ENCODE data around the gene RYR2. TPM values are rescaled to one million over a fixed set of nuclear protein-coding genes. Genes with fewer than 3 reads are reported as not detected.

The RYR2 gene
- polyA plus RNA-seq, 3 donors, result 1.2 to 1.4 (median 1.3) TPM

DNA sequence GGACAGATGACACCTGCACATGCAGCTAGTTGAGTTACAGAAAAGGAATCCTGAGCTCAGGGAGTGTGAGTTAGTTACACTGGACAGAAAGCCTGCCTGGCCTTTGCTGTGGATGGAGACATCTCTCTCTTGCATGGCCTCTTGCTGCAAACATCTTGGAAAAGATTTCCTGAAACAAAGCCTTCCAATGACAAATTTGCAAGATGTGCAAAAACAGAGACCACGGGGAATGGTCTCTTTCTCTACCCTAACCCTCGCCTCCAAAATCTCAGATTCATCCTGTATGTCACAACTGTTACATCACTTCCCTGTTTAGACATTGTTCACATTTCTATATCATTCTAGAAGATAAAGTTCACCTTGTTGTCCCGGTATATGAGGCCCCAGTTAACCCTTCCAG lies 415.6 kb downstream of the RYR2 start:
- no peak for DNase-seq (ENCODE audit: extremely low read depth in 1 of 11, low read depth in 9 of 11, low spot score in 4 of 11)

DNA sequence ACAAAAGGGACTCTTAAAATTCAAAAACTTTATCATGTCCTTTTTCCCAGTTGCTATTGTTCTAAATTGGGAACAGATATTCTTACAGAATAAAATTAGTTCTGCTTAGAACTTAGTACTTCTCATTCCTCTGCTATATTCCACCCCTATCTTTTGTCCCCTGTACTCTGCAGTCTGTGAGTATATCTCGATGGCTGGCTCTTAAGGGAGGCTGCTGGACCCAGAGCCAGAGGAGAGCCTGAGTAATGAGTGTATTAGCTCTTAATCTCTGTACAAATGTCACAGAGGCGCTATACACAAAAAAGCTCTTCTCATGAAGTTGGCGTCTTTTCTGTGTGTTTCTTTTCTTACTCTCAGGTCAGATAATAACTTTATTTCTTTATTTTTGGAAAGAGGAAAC lies 425.3 kb downstream of the RYR2 start:
- DNase-seq (ENCODE audit: extremely low read depth in 1 of 11, low read depth in 9 of 11, low spot score in 4 of 11), result no peak

DNA sequence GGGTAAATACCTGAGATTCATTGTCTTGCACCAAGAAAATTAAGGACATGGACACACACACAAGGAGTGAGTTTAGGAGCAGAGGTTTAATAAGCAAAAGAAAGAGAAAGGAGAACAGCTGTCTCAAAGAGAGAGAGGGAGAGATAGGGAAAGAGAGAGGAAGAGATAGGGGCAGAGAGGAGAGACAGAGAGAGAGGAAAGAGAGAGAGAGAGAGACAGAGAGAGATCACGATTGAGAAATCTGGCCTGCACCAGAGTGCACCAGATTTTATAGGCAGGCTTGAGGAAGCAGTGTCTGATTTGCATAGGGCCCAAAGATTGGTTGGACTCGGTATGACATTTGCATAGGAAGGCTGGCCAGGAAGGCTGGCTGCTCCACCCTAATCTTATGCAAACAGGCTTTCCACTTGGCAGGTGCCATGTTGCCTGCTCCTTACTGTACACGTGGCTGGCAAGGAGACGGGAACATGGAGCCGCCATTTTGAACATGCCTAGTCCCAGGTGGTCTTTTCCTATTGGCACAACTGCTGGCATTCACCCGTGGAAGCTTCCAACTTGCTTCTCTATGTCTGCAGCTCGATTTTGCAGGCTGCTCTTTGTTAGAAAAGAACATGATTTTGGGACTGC lies 428.8 kb downstream of the RYR2 start:
- DNase-seq (ENCODE audit: extremely low read depth in 1 of 11, low read depth in 9 of 11, low spot score in 4 of 11), result no peak

DNA sequence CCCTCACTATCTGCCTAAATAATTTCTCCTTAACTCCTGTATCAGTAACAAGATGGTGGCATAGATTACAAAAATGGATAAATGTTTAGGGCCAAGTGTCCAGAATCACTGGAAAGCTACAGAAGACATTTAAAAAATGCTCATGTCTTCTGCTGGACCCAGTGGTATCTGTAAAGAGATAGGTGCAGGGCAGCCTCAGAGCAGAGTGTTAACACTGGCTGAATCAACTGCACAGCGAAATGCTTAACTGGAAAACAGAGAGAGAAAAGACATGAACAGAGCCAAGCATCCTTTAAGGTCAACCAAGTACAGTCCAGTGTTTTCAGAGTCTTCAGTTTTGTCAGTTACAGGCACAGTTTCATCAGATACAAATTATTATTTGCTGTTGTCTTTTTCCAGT lies 429.4 kb downstream of the RYR2 start:
- no peak for DNase-seq (ENCODE audit: extremely low read depth in 1 of 11, low read depth in 9 of 11, low spot score in 4 of 11)

DNA sequence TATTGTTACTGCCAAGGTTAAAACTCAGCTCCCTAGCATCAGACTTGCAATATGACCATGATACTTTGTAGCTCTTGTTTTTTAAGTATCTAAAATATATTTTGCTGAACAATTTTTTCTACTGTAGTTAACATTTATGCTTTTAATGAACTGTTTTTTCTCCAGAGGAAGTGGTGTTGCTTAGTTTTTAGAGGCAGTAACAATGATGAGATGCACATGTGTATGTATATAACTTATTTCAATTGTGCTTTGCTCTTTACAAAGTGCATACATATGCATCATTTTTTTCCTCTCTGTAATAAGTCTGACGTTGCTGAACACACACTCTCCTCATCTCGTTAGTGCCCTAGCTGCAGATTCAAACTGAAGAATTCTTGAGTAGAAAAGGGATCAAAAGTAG lies 430.0 kb downstream of the RYR2 start:
- DNase-seq (ENCODE audit: extremely low read depth in 1 of 11, low read depth in 9 of 11, low spot score in 4 of 11), result peak in 4 of 11 donors; percentile 1 to 21 (median 4)

DNA sequence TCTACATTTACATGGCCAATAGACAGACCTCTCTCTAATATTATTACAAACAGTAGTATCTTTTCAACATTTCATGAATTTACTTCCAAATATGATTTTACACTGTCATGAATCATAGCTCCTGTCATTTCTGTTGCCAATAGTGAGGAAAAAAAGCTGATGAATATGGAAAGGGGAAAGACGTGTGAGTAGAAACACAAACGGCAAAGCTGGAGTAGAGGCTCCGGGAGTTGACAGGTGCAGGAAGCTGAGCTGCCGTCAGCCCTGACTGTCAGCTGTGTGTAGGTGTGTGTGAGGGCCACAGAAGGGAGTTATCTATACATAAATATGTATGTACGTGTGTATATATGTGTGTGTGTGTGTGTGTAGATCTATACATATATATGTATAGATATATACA lies 431.9 kb downstream of the RYR2 start:
- DNase-seq (ENCODE audit: extremely low read depth in 1 of 11, low read depth in 9 of 11, low spot score in 4 of 11), result no peak

DNA sequence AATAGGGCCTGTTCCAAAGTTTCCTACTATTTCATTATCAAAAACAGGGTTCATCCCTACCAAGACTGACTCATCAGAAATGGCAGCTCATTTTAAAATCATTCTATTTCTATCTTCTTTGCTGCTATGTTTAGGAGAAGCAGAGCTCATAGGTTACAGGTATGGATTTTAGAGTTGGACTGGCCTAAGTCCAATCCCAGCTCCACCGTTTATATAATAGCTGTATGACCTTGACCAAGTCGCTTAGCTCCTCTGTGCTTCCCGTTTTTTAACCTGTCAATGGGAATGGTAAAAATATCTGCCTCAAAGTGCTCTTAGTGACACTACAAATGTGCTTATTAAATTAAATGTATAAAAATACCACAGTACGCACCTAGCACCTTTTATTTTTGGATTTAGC lies 436.1 kb downstream of the RYR2 start:
- no peak for DNase-seq (ENCODE audit: extremely low read depth in 1 of 11, low read depth in 9 of 11, low spot score in 4 of 11)

DNA sequence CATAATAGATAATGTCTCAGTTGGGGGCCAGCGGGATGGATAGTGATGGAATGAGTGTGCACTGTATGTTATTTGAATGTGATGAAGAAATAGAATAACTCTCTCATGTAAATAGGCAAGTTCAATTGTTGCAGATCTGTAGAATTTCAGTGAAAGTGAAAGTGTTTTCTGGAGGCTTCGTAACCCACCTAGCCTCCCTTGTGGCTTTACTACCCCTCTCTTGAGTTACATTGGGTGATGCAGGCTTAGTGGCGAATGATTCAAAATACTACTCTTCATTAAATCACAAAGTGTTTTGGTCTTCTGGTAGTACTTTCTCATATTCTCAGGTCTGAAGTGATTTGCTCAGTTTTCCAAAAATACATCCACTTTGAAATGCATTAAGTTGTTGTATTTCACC lies 436.9 kb downstream of the RYR2 start:
- DNase-seq (ENCODE audit: extremely low read depth in 1 of 11, low read depth in 9 of 11, low spot score in 4 of 11), result no peak

DNA sequence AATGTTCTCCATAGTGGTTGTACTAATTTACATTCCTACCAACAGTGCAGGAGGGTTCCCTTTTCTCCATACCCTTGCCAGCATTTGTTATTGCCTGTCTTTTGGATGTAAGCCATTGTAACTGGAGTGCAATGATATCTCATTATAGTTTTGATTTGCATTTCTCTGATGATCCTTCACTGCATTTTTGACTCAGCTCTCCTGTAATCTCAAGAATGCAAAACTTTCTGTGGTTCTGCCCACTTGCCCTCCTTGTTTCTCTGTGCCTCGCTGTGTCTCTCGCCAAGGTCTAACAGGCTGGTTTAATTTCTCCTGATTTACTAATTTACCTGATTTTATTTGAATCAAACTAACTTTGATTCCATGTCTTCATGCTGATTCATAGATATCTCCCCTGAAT lies 440.8 kb downstream of the RYR2 start:
- DNase-seq (ENCODE audit: extremely low read depth in 1 of 11, low read depth in 9 of 11, low spot score in 4 of 11), result no peak

DNA sequence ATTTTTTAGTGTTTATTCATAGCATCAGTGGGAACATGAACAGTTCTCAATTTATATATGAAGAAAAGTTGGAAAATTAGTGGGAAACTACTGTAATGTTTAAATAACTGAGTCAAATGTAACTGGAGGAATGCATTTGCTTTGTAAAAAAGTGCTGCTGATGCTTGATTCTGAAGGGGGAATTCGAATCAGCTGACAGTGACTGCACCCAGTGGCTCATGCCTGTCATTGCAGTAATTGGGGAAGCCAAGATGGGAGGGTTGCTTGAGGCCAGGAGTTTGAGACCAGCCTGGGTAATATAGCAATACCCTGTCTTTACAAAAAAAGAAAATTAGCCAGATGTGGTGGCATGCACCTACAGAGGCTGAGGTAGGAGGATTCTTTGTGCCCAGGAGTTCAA lies 450.4 kb downstream of the RYR2 start:
- no peak for DNase-seq (ENCODE audit: extremely low read depth in 1 of 11, low read depth in 9 of 11, low spot score in 4 of 11)

DNA sequence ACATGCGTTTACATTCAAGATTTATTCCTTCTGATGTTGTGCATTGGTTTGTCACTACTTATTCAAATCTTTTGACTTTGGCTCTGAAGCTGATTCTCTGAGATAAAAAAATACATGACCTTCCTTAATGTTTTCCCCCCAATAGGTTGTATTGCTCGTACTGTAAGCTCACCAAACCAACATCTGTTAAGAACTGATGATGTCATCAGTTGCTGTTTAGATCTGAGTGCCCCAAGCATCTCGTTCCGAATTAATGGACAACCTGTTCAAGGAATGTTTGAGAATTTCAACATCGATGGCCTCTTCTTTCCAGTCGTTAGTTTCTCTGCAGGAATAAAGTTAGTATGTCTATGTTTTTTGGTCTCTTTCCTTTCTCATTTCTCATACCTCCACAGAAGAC lies 458.6 kb downstream of the RYR2 start:
- no peak for DNase-seq (ENCODE audit: extremely low read depth in 1 of 11, low read depth in 9 of 11, low spot score in 4 of 11)

DNA sequence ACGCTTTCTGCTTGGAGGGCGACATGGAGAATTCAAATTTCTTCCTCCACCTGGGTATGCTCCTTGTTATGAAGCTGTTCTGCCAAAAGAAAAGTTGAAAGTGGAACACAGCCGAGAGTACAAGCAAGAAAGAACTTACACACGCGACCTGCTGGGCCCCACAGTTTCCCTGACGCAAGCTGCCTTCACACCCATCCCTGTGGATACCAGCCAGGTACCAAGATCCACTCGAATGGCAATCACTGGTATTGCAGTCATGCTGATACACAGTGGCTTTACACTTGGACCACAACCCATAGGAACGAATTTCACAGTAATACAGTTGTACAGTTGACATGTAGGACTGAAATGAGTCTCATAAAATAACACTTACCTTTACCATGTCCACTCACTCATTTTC lies 461.3 kb downstream of the RYR2 start:
- no peak for DNase-seq (ENCODE audit: extremely low read depth in 1 of 11, low read depth in 9 of 11, low spot score in 4 of 11)

DNA sequence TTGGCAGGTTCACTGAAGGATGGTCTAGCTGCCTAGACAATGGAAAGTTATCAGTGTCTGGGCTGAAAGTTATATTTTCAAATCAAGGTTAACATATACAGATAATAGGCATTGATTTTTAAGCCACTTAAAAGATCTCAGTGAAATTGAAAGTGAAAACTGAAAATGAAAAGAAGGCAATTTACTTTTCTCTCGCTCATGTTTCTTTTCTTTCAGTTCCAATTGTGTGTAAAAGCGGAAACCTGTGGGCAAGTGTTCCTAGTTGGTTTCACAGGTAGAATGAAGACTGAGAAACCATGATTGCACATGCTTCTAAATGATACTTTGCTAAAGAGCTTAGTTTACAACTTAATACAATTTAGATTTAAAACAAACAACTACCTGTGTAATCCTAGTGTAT lies 465.0 kb downstream of the RYR2 start:
- DNase-seq (ENCODE audit: extremely low read depth in 1 of 11, low read depth in 9 of 11, low spot score in 4 of 11), result no peak

DNA sequence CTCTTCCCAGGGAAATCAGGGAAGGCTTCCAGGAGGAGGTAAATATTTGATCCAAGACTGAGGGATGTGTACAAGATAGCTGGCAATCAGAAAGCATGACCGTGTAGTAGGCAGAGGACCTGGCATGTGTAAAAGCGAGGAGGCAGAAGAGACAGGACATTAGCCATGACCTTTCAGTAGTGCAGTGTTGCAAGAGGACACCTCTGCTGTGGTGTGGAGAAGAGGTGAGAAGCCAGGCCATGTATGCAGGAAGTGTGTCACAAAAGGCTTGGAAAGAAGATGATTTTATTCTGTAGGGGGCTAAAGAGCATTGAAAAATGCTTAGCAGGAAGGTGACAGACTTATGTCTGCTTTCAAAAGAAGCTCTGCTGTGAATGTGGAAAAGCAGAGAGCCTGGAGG lies 467.8 kb downstream of the RYR2 start:
- no peak for DNase-seq (ENCODE audit: extremely low read depth in 1 of 11, low read depth in 9 of 11, low spot score in 4 of 11)

DNA sequence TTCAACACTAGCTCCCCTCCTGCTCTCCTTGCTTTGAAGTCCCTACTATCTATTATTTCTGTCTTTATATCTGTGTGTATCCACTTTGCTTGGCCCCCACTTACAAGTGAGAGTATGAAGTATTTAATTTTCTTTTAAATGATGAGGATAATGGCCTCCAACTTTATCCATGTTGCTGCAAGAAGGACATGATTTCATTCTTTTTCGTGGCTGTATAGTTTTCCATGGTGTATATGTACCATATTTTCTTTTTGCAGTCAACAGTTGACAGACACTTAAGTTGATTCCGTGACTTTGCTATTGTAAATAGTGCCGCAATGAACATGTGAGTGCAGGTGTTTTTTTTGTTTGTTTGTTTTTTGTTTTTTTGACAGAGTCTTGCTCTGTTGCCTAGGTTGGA lies 483.1 kb downstream of the RYR2 start:
- no peak for DNase-seq (ENCODE audit: extremely low read depth in 1 of 11, low read depth in 9 of 11, low spot score in 4 of 11)

DNA sequence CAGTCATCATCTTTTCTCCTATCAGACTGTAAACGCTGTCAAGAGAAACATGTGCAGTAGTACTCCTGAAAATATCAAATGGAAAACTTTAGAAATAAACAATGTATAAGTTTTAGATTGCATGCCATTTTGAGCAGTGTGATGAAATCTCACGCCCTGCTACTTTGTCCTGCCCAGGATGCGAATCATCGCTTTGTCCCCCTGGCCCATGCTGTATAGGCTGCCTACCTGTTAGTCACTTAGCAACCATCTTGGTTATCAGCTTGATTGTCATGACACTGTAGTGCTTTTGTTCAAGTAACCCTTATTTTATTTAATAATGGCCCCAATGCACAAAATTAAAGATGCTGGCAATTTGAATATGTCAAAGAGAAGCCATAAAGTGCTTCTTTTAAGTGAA lies 485.8 kb downstream of the RYR2 start:
- no peak for DNase-seq (ENCODE audit: extremely low read depth in 1 of 11, low read depth in 9 of 11, low spot score in 4 of 11)

DNA sequence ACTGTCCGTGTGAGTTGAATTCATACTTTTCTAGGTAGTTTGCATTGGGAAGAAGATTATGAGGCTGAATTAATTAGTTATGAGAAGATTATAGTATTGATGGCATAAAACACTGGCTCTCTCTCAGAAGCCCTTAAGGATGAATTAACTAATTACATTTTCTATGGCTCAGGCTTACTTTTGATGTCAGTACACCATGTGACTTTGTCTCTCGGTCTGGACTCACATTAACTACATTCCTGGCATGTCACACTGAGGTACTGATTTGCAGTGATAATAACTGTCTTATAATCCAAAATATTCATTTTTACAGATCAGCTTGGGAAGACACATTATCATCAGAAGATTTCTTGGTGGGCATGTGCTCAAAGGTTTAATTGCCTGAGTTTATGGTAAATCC lies 486.6 kb downstream of the RYR2 start:
- no peak for DNase-seq (ENCODE audit: extremely low read depth in 1 of 11, low read depth in 9 of 11, low spot score in 4 of 11)

DNA sequence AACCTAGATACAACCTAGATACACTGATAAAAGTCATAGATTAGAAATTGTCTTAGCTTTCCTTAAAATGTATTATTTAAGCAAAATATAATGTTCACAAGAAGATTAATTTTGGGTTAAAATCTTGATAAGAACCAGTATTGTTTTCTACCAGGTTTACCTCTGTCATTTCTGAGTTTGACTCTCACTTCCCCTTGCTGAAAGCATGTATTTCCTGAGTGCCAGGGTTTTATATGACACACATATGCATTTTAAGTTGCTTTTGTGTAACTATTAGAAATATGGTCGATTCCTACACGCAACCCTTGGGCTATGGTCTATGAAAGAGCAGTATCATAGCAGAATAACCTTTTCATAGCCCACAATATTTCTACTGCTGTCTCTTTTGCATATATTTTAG lies 497.1 kb downstream of the RYR2 start:
- DNase-seq (ENCODE audit: extremely low read depth in 1 of 11, low read depth in 9 of 11, low spot score in 4 of 11), result no peak

DNA sequence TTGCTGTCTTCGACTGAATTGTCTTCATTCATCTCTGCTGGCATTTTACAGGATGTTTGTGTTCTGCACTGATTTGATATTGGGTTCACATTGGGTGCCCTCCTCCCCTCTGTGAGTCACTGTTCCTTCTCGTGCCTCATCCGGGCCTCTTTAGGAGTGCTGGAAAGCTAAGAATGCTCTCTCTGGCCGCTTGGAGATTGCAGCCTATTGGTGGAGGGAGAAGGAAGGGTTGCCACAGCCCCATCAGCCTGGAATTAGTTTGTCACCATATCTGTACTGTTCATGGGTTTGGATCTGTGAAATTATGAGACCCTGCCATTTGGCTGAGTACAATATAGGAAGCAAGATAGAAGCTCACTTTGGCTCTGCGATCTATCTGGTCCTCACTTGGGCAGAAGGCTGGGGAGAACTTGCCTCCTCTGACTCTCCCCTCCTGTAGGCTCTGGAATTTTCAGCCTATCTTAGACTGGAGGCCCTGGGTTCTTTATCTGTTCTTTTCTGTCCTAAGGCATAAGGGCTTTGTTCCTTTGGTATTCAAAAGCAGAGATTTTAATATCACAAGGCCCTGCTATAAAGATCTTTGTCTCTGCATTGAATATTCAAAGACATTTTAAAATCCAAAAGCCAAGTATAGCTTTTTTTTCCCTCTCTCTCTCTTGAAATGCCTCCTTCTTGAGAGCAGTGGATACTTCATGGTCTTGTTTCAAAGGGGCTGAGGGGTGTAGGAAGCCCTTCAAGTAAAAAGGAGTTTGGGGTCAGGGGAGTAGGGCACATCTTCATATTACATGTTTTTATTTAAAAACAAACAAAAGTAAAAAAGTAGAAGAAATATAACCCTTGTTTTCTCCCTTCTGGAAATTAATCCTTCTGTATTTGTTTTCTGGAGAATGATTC lies 500.8 kb downstream of the RYR2 start:
- no peak for DNase-seq (ENCODE audit: extremely low read depth in 1 of 11, low read depth in 9 of 11, low spot score in 4 of 11)

DNA sequence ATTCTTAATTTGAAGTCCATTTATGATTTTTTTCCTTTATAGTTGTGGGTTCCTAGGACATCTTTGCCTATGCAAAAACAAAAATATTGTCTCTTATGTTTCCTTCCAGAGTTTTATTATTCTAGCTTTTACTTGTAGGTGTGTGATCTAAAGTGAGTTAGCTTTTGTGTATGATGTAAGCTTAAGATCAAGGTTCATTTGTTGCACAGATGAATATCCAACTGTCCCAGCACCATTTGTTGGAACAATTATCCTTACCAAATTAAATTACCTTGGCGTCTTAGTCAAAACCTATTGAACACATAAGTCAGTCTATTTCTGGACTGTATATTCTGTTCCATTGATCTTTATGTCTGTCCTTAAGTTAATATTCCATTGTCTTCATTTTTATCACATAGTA lies 511.1 kb downstream of the RYR2 start:
- DNase-seq (ENCODE audit: extremely low read depth in 1 of 11, low read depth in 9 of 11, low spot score in 4 of 11), result no peak

DNA sequence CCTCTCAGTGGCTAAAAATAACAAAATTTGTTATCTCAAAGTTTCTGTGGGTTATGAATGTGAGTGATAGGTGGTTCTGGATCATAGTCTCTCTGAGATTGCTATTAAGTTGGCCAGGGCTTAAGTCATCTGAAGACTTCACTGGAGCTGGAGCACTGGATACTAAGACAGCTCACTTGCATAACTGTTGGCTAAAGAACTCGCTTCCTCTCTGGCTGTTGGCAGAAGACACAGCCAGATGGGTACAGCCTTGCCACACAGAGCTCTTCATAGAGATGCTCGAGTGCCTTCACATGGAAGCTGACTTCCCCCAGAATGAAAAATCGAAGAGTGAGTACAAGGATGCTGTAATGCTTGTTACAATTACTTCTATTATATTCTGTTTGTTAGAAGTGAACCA lies 514.9 kb downstream of the RYR2 start:
- no peak for DNase-seq (ENCODE audit: extremely low read depth in 1 of 11, low read depth in 9 of 11, low spot score in 4 of 11)

Data from renal cortex interstitium (tissue), 11 donors.